HG03442 (cell line): Measurements from ENCODE around the gene IRX4.

Experiments used
- ATAC-seq: cut with Tn5 transposase; IDR thresholded peaks from one replicate; pipeline ENCODE4 v1.9.1; 2021; ENCODE audit warnings: mild to moderate bottlenecking, moderate library complexity; ENCODE audit not compliant: unreplicated experiment

Gene IRX4

DNA sequence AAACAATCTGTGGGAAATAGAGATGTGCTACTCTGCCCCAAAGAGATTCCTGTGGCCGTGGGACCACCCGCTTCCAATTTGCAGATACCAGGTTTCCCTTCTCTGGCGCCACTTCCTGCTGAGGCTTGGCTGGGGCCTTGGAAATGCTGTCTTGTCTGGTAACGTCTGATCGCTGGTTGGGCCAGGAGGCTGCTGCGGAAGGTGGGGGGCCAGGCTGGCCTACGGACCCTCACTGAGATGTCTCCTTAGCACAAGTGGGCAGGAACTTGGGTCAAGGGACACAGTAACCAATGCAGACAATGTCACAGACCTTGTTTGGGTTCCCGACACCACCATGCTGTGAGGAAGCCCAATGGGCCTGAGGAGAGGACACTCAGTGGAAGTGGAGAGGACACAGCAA is 31.7 kb upstream of the IRX4 start:
- no peak for ATAC-seq

DNA sequence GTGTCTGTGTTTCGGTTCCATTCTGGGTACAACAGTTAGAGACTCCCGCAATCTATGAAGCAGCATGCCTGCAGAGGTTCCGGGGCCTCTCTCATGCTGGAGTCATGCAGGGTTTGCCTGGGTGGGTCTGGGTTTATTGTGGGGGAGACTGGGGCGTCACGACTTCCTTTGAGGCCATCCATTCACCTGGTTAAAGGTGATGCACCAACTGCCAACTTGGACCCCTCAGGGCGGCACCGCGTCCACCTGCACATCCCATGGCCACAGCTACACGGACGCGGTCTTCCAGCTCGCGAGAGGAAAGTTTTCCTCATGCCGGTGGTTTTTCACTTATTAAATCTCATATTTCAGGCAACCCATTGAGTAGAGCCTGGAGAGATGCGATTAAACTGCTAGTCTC is 30.9 kb upstream of the IRX4 start:
- ATAC-seq = no peak

DNA sequence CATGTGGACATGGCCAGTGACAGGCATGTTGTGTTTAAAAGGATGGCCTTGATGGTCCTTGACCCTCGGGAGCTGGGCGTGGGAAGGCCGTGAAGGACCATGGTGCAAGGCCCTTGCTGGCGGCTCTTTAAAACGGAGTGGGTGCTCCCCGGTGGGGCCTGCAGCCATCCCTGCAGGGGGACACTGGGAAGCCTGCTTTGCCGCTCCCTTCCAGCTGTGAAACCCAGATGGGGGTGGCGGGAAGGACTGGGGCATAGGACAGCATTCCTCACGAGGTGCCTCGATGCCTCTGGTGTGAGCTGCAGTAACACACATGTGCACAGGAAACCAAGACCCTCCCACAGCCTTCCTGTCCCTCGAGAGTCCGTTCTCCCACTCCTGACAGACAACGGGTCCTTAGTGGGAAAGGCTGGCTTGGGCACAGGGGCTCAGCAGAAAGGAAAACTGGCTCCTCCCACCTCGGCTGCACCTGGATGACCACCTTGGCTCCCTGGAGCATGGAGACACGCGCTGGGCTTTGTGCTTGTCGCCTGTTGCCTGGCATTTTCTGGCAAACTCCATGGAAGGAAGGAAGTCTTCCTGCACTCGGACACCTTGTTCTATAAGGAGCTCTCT is 30.3 kb upstream of the IRX4 start:
- ATAC-seq = no peak

DNA sequence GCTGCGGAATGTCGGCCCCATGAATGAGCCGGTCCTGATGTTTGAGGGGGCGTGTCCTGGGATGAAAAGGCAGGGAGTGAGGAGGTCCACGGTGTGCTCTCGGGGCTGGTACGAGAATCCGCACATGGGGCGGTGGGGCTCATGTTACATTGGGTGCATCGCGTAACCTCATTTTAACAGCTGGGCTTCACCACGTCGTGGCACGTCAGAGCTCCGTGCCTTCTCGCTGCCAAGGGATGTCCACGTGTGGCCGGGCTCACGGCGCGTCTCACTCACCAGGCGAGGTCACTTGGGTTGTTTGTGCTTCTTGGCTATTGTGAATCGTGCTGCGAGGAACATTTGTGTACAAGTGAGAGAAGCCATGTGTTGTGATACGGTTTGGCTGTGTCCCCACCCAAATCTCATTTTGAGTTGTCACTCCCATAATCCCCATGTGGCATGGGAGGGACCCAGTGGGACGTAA is 29.1 kb upstream of the IRX4 start:
- ATAC-seq = no peak

DNA sequence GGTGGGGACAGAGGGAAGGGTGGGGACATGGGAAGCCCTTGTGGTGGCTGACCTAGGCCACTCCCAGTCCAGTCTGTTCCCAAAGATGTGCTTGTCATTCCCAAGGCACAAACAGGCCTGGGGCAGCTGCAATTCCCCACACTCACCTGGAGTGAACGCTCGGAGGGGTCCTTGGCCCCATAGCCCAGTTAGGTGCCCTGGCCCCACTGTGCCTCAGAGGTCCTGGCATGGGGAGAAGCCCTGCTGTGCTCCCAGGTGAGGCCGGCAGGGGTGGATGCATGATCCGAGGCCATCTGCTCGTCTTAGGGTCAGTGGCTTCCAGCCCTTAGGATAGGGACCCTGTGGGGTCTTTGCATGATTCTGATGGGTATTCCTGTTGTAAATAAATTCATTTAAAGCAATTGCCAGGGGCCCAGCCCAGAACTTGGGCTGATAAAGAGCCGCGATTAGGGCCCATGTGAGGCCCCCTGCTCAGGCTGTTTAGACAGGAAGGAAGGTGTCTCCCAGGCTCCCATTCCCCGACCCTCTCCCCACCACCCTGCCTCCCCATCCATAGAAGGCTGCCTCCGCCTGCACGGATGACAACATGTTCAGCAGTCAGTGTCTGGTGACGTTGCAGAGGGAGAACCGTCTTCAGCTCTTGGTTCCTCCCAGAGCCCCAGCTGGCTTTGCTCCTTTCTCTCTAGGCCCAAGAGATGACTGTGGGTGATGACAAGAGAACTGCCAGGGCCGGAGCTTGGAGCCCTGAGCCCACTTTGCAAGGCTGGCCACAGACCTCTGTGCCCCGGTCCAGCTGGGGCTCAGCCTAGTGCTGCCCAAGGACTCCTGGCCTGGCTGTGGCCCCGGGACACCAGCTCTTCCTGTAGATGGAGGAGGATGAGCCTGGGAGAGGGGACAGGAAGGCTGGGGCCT is 28.4 kb upstream of the IRX4 start:
- ATAC-seq = no peak

DNA sequence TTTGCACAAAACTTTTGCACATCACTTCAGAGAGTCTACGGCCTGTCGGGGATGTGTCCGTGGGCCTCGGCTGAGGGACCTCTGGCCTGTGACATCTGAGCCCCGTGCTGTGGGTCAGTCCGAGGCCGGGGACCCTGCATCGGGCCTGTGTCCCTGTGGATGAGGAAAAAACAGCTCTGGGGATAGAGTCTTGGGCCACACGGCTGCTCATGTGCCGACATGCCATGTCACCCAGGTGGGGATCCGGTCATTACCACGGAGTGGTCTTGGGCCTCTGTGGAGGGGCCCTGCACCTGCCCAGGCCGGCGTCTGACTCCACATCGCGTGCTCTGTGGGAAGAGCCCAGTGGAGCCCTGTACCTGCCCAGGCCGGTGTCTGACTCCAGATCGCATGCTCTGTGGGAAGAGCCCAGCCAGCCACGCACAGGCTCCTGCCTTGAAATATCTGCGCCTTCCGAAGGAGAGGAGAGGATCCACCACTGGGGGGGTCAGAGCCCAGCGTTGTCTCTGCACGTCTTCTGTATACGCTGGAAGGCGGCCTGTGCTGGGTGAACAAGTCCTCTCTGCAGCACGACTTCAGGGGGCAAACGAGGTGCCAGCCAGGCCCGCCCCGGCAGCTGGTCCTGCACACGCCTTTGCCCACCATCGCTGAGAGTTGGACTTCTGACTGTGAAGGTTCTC is 27.5 kb upstream of the IRX4 start:
- ATAC-seq = no peak

DNA sequence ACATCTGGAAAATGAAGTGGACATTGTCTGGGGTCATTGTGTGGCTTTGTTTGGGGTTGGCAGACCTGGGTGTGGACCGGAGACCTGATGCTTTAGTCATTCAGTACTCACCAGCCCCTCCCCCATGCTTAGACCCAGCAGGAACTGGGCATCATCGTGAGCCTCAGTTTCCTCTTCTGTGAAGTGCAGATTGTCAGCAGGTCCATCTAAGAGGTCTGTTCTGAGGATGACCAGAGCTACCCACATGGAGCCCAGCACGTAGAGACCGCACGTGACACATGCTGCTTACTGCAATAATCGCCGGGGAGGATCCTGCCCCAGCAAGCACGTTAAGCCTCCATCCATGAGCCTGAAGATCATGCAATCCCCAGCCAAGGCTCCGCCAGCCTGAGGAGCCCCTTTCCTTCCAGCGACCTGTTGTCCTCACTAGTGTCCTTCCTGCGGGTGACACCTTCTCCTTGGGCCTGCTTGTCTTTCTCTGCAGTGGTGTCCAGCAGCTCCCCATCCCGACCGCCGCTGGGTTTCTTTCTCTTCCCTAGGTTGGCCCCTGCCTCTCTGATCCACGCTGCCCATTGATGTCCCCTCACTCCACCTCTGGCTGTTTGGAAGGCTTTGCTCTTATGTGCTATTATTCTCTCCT is 26.7 kb upstream of the IRX4 start:
- no peak for ATAC-seq

DNA sequence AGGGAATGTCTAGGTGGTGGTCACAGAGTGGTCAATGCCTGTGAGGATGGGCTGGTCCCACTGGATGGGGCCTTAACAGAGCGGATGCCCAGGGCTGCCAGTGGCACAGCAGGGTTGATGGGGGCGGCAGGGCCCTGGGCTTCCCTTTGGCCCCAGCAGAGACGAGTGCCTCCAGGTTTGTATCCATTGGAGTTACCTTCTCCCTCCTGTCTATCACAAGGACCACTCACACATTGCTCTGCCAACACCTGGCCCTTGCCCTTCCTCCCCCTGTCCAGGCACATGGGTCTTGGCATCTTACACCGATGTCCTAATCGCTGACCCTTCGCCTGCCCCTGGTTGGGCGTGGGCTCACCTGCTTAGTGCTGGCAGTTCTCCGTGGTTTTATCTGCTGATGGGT is 26.2 kb upstream of the IRX4 start:
- no peak for ATAC-seq

DNA sequence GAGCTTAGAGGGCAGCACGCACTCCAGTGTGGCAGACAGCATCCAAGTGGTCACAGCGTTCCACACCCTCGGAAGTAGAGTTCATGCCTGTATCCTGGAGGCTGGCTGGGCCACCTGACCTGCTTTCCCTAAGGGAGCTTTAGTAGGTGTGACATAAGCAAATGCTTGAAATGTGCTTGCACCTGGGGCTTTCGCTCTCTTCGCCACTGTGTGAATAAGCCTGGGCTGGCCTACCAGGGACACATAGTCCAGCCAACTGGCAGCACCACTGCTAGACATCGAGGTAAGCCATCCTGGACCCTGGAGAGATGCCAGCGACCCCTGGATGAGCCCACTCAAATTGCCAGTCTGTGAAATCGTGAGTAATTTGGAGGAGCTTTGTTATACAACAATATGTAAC is 24.9 kb upstream of the IRX4 start:
- ATAC-seq = no peak

DNA sequence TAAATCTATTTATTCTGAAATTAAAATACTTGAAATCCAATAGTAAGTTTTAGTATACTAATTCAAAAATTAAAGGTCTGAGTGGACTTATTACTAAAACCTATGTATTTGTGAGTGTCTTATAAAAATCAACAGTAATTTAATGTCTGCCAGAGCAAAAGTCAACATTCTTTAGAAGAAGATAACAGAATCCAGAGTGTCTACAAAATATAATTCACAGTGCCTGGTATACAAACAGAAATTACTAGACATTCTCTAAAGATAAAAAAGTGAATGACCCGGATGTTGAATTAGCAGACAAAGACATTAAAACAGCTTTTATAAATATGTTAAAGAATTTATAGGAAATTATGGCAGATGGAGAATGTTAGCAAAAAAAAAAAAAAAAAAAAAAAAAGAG is 22.4 kb upstream of the IRX4 start:
- no peak for ATAC-seq

DNA sequence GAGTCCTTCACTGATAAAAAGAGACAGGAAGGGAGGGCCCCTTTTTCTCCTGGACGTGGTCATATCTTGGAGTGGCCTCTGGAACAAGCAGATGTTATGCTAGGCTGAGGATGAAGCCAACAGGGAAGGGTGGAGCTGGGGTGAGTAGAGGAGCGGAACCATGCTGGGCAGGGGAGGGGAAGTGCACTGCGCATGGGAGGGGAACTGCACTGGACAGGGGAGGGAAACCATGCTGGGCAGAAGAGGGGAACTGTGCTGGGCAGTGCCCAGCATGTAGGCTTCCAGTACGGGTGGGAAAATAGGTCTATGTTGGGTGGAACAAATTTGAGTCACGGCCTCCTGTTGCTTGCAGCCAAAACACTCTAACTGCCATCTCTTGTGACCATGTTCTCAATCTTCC is 19.3 kb upstream of the IRX4 start:
- ATAC-seq = no peak

DNA sequence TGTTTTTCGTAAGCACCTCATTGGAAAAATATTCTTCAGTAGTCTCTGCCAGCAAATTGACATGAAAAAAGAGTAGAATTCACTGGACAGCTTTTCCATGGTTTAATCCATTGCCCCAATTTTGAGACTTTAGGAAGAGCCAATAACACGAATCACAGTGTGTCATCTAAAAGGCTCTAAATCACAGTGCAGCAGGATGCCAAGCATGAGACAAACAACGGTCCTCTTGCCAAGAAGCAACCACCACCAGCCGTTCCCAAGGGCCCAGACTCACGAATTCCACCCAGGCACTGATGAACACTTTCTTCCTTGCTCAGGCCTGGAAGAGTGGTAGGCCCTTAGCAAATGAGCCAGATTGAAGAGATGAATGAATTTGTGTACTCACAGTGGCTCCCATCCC is 18.3 kb upstream of the IRX4 start:
- no peak for ATAC-seq

DNA sequence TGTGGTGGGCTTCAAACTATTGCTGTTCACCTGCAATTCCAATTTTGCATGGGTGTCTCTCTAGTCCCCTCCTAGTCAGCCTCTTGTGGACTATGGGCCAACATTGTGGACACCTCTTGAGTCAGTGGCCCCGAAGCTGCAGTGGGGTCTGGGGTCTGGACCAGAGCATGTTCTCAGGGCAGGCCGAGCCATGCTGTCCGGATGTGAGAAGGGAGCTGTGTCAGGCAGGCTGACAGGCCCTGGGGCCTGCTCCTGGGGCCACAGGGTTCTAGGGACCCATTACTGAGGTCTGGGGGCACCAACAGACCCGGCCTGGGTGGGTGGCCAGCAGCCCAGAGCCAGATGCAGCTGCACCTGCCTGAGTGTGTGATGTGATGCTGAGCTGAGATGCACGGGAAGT is 16.5 kb upstream of the IRX4 start:
- ATAC-seq = no peak

DNA sequence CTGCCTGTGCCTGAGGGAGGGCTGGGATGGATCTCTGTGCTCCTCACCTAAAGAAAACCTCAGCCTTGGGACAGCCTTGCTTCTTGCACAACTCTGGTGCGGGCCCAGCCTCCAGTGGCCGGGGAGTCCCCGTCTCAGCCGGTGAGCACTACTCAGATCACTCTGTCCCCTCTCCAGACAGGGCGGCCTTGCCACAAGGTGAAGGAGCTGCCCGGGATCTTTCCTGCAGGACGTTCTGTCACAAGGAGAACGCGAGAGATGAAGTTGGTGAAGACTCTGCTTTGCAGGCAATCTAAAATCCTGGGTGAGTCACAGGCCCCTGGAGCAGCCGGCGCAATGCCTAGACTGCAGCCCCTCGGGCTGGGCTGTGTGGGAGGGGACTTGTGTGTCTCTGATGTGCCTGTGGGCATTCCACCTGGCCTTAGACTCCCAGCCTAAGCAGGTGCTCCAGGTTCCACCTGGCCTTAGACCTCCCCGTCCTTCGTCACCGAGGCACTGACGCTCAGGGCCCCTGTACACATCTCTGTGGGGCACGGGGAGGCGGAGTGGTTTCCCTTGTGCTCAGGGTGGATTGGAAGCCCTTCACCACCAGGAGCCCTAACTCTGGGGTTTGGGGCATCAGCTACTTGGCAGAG is 15.2 kb upstream of the IRX4 start:
- no peak for ATAC-seq

DNA sequence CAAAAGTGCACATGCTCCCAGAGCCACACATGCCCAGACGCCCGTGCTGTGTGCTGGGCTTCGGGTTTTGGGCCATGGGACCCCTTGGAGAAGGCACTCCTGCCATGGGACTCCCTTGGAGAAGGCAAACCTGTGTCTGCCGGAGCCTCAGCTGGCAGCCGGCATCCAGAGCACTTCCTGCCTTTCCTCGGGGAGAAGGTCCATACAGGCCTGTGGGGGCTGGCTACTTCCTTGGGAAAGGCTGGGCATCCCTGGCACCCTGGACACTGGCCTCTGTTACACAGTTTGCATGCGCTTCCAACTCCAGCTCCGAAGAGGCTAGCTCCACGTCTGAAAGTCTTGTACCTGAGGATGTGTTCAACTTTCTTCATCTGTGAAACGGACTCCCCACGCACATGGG is 14.7 kb upstream of the IRX4 start:
- no peak for ATAC-seq

DNA sequence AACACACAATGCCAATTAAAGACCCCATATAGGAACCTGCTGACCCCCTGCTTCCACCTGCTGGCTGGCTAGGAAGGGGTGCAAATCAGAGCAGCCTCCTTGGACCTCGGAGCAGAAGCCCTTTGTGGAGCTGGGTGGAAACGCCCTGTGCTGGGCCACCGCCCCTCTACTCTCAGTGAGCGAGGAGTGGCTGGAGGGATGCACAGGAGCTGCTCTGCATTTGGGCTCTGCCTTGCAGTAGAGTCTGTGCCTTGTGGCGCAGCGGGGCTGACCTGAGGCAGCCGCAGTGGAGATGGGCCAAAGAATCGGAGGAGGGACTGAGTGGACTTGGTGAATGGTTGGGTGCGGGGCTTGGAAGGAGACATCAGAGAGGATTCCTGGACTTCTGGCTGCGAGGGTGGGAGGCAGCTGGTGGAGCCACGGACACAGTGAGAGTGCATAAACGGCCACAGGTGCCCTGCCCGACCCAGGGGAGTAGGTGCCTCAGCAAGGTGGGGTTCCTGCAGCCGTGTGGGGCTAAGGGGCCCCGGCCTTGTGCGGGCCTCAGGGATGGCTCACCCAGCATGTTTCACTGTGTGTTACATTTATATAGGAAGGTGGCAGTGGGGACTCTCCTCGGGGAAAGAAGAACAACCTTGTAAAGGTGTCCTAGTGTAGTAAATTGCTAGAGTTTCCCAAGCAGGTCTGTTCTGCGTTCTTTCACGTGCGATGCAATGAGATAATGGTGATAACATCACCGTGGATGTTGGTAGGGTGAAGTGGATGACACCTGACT is 14.1 kb upstream of the IRX4 start:
- no peak for ATAC-seq

DNA sequence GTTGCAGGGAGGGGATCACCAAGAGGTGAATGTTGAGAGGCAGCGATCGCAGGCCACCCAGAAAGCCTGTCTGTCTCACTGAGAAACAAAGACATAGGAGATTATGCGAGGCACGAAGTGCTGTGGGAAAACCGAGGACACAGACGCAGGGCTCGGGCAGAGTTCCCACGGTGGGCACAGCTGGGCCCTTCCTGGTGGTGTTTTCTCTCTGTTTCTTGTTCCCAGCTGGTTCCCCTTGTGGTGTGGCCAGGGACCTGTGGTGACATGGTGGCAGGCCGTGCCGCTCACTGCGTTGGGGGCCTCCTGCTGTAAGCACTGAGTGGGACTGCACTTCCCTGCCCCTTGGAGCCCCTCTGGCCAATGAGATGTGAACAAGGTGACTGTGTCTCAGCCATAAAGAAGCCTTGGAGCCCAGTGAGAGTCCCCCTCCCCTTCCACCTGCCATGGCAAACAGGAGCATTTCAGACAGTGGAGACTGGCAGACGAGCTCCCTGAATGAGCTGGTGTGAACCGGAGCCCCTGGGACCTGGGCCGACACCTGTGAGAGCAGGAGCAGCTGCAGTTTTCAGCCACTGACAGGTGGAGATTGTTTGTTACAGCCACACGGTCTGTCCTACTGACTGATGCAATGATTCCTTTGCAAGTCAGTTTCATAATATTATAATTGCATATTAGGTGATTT is 13.2 kb upstream of the IRX4 start:
- no peak for ATAC-seq

DNA sequence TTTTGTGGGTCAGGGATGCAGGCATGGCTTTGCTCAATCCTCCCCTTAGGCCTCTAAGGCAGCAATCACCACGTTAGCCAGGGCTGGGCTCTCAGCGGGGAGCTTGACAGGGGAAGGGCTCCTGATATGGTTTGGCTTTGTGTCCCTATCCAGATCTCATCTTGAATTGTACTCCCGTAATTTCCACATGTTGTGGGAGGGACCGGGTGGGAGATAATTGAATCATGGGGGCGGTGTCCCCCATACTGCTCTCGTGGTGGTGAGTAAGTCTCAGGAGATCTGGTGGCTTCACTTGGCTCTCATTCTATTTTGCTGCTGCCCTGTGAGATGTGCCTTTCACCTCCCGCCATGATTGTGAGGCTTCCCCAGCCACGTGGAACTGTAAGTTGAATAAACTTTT is 11.5 kb upstream of the IRX4 start:
- ATAC-seq = no peak

DNA sequence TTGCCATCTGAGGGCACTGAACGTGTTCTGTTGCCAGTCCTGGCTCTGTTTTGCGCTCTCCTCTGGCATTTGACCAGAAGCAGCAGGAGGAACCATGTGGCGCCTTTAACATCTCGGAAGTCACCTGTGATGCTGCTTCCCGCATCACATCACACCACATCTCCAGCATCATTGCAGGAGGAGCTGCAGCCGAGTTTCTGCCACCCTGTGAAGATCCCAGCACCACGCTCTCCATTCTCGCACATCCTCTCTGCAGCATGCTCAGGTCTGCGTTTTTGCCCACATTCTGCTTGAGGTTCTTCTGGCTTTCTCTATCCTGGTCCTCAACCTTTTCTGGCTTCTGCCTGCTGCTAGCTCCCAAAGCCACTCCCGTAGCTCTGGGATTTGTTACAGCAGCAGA is 11.0 kb upstream of the IRX4 start:
- ATAC-seq = no peak
